ENCODE results near the gene LRRC51.
"Not testable (repeated sequence)": the region's sequence is repeated elsewhere in the genome, so short reads cannot be mapped to it uniquely, and the experiment has no call there.

Gene LRRC51

GRCh38 chr11:72140661-72141060, 60.0 kb downstream of the LRRC51 start:
- H3K4me1 ChIP-seq (ENCODE audit: low read length) = no peaks in the 10 kb centered on the region

GRCh38 chr11:72141066-72141465, 60.4 kb downstream of the LRRC51 start:
- H4K20me1 ChIP-seq (ENCODE audit: insufficient read depth, low read length) = no peaks in the 10 kb centered on the region
- no peaks in the 10 kb centered on the region for H3K9me2 ChIP-seq (replicated peaks; ENCODE audit: insufficient read depth, low read length)
- no peak overlapping the region for H3K27ac ChIP-seq (ENCODE audit: low read length)
- H3K4me3 ChIP-seq (ENCODE audit: low read length) = no peak overlapping the region
- H3K9ac ChIP-seq (ENCODE audit: low read length) = no peak overlapping the region
- H3K4me1 ChIP-seq (ENCODE audit: low read length) = no peaks in the 10 kb centered on the region
- no peaks in the 10 kb centered on the region for H3K9me3 ChIP-seq (replicated peaks; ENCODE audit: insufficient read depth, low read length)
- no peaks in the 10 kb centered on the region for H3K27me3 ChIP-seq (replicated peaks; ENCODE audit: insufficient read depth, low read length)
- no peaks in the 10 kb centered on the region for H3K36me3 ChIP-seq (replicated peaks; ENCODE audit: insufficient read depth, low read length)
- no peak overlapping the region for H3K4me2 ChIP-seq (ENCODE audit: low read depth, low read length)
- no peak overlapping the region for H2AFZ ChIP-seq (ENCODE audit: low read length)
- no peak for DNase-seq
- H3F3A ChIP-seq (ENCODE audit: insufficient read depth, low read length) = no peaks in the 10 kb centered on the region
- H3K79me2 ChIP-seq (ENCODE audit: low read length) = no peaks in the 10 kb centered on the region
- TF ChIP-seq CTCF (IDR thresholded peaks at IDR 0.05; ENCODE audit: low read length) = no peak
- no peak for TF ChIP-seq EZH2 (optimal IDR thresholded peaks at IDR 0.05; ENCODE audit: low read depth, low read length)
- no peak for TF ChIP-seq EZH2phosphoT487 (IDR thresholded peaks at IDR 0.05; ENCODE audit: low read length)

More at GRCh38 chr11:72140661-72141060, 60.0 kb downstream of the LRRC51 start:
- H4K20me1 ChIP-seq (ENCODE audit: insufficient read depth, low read length) = no peaks in the 10 kb centered on the region
- H3K27ac ChIP-seq (ENCODE audit: low read length) = no peak overlapping the region
- DNase-seq = no peak
- no peak overlapping the region for H3K4me2 ChIP-seq (ENCODE audit: low read depth, low read length)
- H3K27me3 ChIP-seq (replicated peaks; ENCODE audit: insufficient read depth, low read length) = no peaks in the 10 kb centered on the region
- H3K79me2 ChIP-seq (ENCODE audit: low read length) = no peaks in the 10 kb centered on the region
- no peak overlapping the region for H2AFZ ChIP-seq (ENCODE audit: low read length)
- no peaks in the 10 kb centered on the region for H3K9me3 ChIP-seq (replicated peaks; ENCODE audit: insufficient read depth, low read length)
- no peaks in the 10 kb centered on the region for H3K36me3 ChIP-seq (replicated peaks; ENCODE audit: insufficient read depth, low read length)
- no peak overlapping the region for H3K9ac ChIP-seq (ENCODE audit: low read length)
- H3F3A ChIP-seq (ENCODE audit: insufficient read depth, low read length) = no peaks in the 10 kb centered on the region
- H3K4me3 ChIP-seq (ENCODE audit: low read length) = no peak overlapping the region
- TF ChIP-seq EZH2 (optimal IDR thresholded peaks at IDR 0.05; ENCODE audit: low read depth, low read length) (no peak), CTCF (IDR thresholded peaks at IDR 0.05; ENCODE audit: low read length) (no peak), EZH2phosphoT487 (IDR thresholded peaks at IDR 0.05; ENCODE audit: low read length) (no peak)
- no peaks in the 10 kb centered on the region for H3K9me2 ChIP-seq (replicated peaks; ENCODE audit: insufficient read depth, low read length)

- not testable (repeated sequence) for H3K4me1 ChIP-seq (ENCODE audit: low read length); H3K36me3 ChIP-seq (replicated peaks; ENCODE audit: insufficient read depth, low read length); H3K4me3 ChIP-seq (ENCODE audit: low read length); H3K9me3 ChIP-seq (replicated peaks; ENCODE audit: insufficient read depth, low read length); H3F3A ChIP-seq (ENCODE audit: insufficient read depth, low read length); H3K79me2 ChIP-seq (ENCODE audit: low read length); H3K27me3 ChIP-seq (replicated peaks; ENCODE audit: insufficient read depth, low read length); H3K9me2 ChIP-seq (replicated peaks; ENCODE audit: insufficient read depth, low read length); H4K20me1 ChIP-seq (ENCODE audit: insufficient read depth, low read length); H2AFZ ChIP-seq (ENCODE audit: low read length); DNase-seq; H3K9ac ChIP-seq (ENCODE audit: low read length); H3K27ac ChIP-seq (ENCODE audit: low read length); H3K4me2 ChIP-seq (ENCODE audit: low read depth, low read length)
These were observed 61.4 kb downstream of the LRRC51 start for GRCh38 chr11:72142086-72142485.

- H3F3A ChIP-seq (ENCODE audit: insufficient read depth, low read length) = not testable (repeated sequence)
These were observed 61.9 kb downstream of the LRRC51 start for GRCh38 chr11:72142543-72142942.

More at GRCh38 chr11:72142543-72142942, 61.9 kb downstream of the LRRC51 start:
- not testable (repeated sequence) for H3K4me2 ChIP-seq (ENCODE audit: low read depth, low read length); H2AFZ ChIP-seq (ENCODE audit: low read length); H3K4me3 ChIP-seq (ENCODE audit: low read length); H3K27me3 ChIP-seq (replicated peaks; ENCODE audit: insufficient read depth, low read length); H3K79me2 ChIP-seq (ENCODE audit: low read length); H4K20me1 ChIP-seq (ENCODE audit: insufficient read depth, low read length); H3K9me3 ChIP-seq (replicated peaks; ENCODE audit: insufficient read depth, low read length); H3K4me1 ChIP-seq (ENCODE audit: low read length); H3K9me2 ChIP-seq (replicated peaks; ENCODE audit: insufficient read depth, low read length); DNase-seq; H3K36me3 ChIP-seq (replicated peaks; ENCODE audit: insufficient read depth, low read length); H3K27ac ChIP-seq (ENCODE audit: low read length); H3K9ac ChIP-seq (ENCODE audit: low read length)
